IMR-90 (cell line): ENCODE results near the gene SAMD10. TPM values are rescaled to one million over a fixed set of nuclear protein-coding genes. Genes with fewer than 3 reads are reported as not detected.

Experiments
- ATAC-seq: fragments of 200-7000 bp; cut with Tn5 transposase; 2 replicates; pipeline ENCODE4 v1.9.1; 2020; ENCODE audit warnings: low read depth, mild to moderate bottlenecking, moderate library complexity
- BruUV-seq: library from RNA; stranded (reverse); fragments of 400-500 nt; replicated peaks from 2 replicates; lab custom pipeline; 2021; lab: Mats Ljungman, UMichigan
- CTCF ChIA-PET: fragments of 300-600 bp; formaldehyde crosslinking; extraction: SDS; loops from one replicate; lab custom pipeline; 2021; ENCODE audit warnings: antibody characterized with exemption; lab: Yijun Ruan, JAX
- POLR2A ChIA-PET: fragments of 300-600 bp; sonication (Branson Sonifier 250); formaldehyde crosslinking; loops from one replicate; lab custom pipeline; 2022; ENCODE audit warnings: antibody characterized with exemption; ENCODE audit not compliant: unreplicated experiment; lab: Charles Lee
- DNase-seq: peaks from one replicate; pipeline ENCODE4 v3.0.0; 2013
- H2AFZ ChIP-seq: replicated peaks from 2 replicates; pipeline ENCODE3; 2013; ENCODE audit warnings: low read length, mild to moderate bottlenecking; ENCODE audit not compliant: poor library complexity
- H2AK5ac ChIP-seq: 2 replicates; pipeline ENCODE4 v1.6.1; 2013; ENCODE audit warnings: low read depth, low read length, inconsistent platforms
- H2AK9ac ChIP-seq: replicated peaks from 2 replicates; pipeline ENCODE3; 2013; ENCODE audit warnings: mild to moderate bottlenecking, low read depth, low read length, moderate library complexity; ENCODE audit not compliant: poor library complexity
- H2BK120ac ChIP-seq: 2 replicates; pipeline ENCODE4 v1.6.1; 2013; ENCODE audit warnings: low read depth, low read length, inconsistent platforms
- H2BK15ac ChIP-seq: 3 replicates; pipeline ENCODE4 v1.6.1; 2013; ENCODE audit warnings: low read depth, low read length, inconsistent platforms
- H2BK20ac ChIP-seq: 2 replicates; pipeline ENCODE4 v1.6.1; 2013; ENCODE audit warnings: low read depth, mild to moderate bottlenecking, inconsistent platforms, low read length, moderate library complexity
- H2BK5ac ChIP-seq: 2 replicates; pipeline ENCODE4 v1.6.1; 2013; ENCODE audit warnings: mild to moderate bottlenecking, low read depth, low read length, inconsistent platforms; ENCODE audit not compliant: poor library complexity, severe bottlenecking
- H3K14ac ChIP-seq: replicated peaks from 2 replicates; pipeline ENCODE4 v1.6.1; 2013; ENCODE audit warnings: low read depth, low read length, inconsistent platforms
- H3K18ac ChIP-seq: 2 replicates; pipeline ENCODE4 v1.6.1; 2013; ENCODE audit warnings: low read depth, low read length, control low read depth
- H3K23ac ChIP-seq: 2 replicates; pipeline ENCODE4 v1.6.1; 2013; ENCODE audit warnings: low read depth, low read length, inconsistent platforms
- H3K27ac ChIP-seq: 2 replicates; pipeline ENCODE4 v1.5.1; 2013; ENCODE audit warnings: mild to moderate bottlenecking, control low read depth, low read length; ENCODE audit not compliant: insufficient read depth
- H3K27me3 ChIP-seq: 2 replicates; pipeline ENCODE4 v1.6.1; 2013; ENCODE audit warnings: low read length; ENCODE audit not compliant: control insufficient read depth, insufficient read depth
- H3K36me3 ChIP-seq: 2 replicates; pipeline ENCODE4 v1.6.1; 2013; ENCODE audit warnings: low read length, mixed read lengths; ENCODE audit not compliant: control insufficient read depth, insufficient read depth
- H3K4ac ChIP-seq: 2 replicates; pipeline ENCODE4 v1.6.1; 2013; ENCODE audit warnings: low read depth, low read length, inconsistent platforms
- H3K4me1 ChIP-seq: 2 replicates; pipeline ENCODE4 v1.6.1; 2013; ENCODE audit warnings: low read length, mixed read lengths; ENCODE audit not compliant: control insufficient read depth, insufficient read depth
- H3K4me2 ChIP-seq: 2 replicates; pipeline ENCODE4 v1.6.1; 2013; ENCODE audit warnings: low read depth, mild to moderate bottlenecking, control low read depth, low read length, moderate library complexity
- H3K4me3 ChIP-seq: 2 replicates; pipeline ENCODE4 v1.5.1; 2013; ENCODE audit warnings: low read depth, mild to moderate bottlenecking, control low read depth, low read length, moderate library complexity; ENCODE audit not compliant: insufficient read depth
- H3K56ac ChIP-seq: 2 replicates; pipeline ENCODE4 v1.6.1; 2013; ENCODE audit warnings: low read length, inconsistent platforms; ENCODE audit not compliant: insufficient read depth; ENCODE audit errors: extremely low read depth
- H3K79me1 ChIP-seq, 2 experiments: 2 replicates each; pipeline ENCODE4 v1.6.1; 2013; ENCODE audit warnings: low read length in 2 of 2, inconsistent platforms in 1 of 2, low read depth in 1 of 2
- H3K9ac ChIP-seq: 2 replicates; pipeline ENCODE4 v1.6.1; 2013; ENCODE audit warnings: low read depth, low read length, control low read depth
- H3K9me1 ChIP-seq: 2 replicates; pipeline ENCODE4 v1.6.1; 2013; ENCODE audit warnings: low read length, inconsistent platforms; ENCODE audit not compliant: insufficient read depth
- H3K9me3 ChIP-seq: 2 replicates; pipeline ENCODE4 v1.6.1; 2013; ENCODE audit warnings: low read length; ENCODE audit not compliant: control insufficient read depth, insufficient read depth
- H4K20me1 ChIP-seq: 2 replicates; pipeline ENCODE4 v1.6.1; 2013; ENCODE audit warnings: low read length, inconsistent platforms; ENCODE audit not compliant: insufficient read depth
- H4K5ac ChIP-seq: 2 replicates; pipeline ENCODE4 v1.6.1; 2013; ENCODE audit warnings: mild to moderate bottlenecking, low read depth, low read length, control low read depth
- H4K8ac ChIP-seq, 2 experiments: 2 replicates each; pipeline ENCODE4 v1.6.1; 2013; ENCODE audit warnings: low read depth in 2 of 2, low read length in 2 of 2, control low read depth in 1 of 2, inconsistent platforms in 1 of 2
- H4K91ac ChIP-seq: 2 replicates; pipeline ENCODE4 v1.6.1; 2013; ENCODE audit warnings: low read depth, low read length, inconsistent platforms; ENCODE audit not compliant: insufficient read depth
- BHLHE40 ChIP-seq: fragments of 150-350 bp; IDR thresholded peaks from 2 replicates; pipeline ENCODE4 v1.6.1; 2016; ENCODE audit warnings: mild to moderate bottlenecking, low read depth, low read length
- CEBPB ChIP-seq: IDR thresholded peaks from 2 replicates; pipeline ENCODE4 v1.6.1; 2012; ENCODE audit warnings: low read depth, low read length, improper control_type of control experiment
- CHD1 ChIP-seq: IDR thresholded peaks from 2 replicates; pipeline ENCODE4 v1.6.1; 2012; ENCODE audit warnings: low read depth, low read length, improper control_type of control experiment
- CTCF ChIP-seq: conservative IDR thresholded peaks from 2 replicates; pipeline ENCODE4 v1.5.1; 2012; ENCODE audit warnings: mild to moderate bottlenecking, low read depth, low read length, improper control_type of control experiment
- ELK1 ChIP-seq: fragments of 150-350 bp; IDR thresholded peaks from 2 replicates; pipeline ENCODE4 v1.6.1; 2016; ENCODE audit warnings: low read depth, mild to moderate bottlenecking, low read length, moderate library complexity, borderline replicate concordance
- FOS ChIP-seq: fragments of 150-350 bp; IDR thresholded peaks from 2 replicates; pipeline ENCODE4 v1.6.1; 2016; ENCODE audit warnings: low read depth, low read length
- MAFK ChIP-seq: IDR thresholded peaks from 2 replicates; pipeline ENCODE4 v1.6.1; 2012; ENCODE audit warnings: low read depth, low read length, improper control_type of control experiment
- MAZ ChIP-seq: IDR thresholded peaks from 2 replicates; pipeline ENCODE4 v1.6.1; 2012; ENCODE audit warnings: low read depth, mild to moderate bottlenecking, low read length, improper control_type of control experiment, moderate library complexity, borderline replicate concordance
- MXI1 ChIP-seq: IDR thresholded peaks from 2 replicates; pipeline ENCODE4 v1.6.1; 2012; ENCODE audit warnings: low read depth, mild to moderate bottlenecking, low read length, moderate library complexity, borderline replicate concordance
- NFE2L2 ChIP-seq: fragments of 150-350 bp; IDR thresholded peaks from 2 replicates; pipeline ENCODE4 v1.6.1; 2016; ENCODE audit warnings: low read depth, mild to moderate bottlenecking, low read length
- POLR2A ChIP-seq: IDR thresholded peaks from 2 replicates; pipeline ENCODE4 v1.6.1; 2012; ENCODE audit warnings: mild to moderate bottlenecking, low read depth, low read length
- RAD21 ChIP-seq: IDR thresholded peaks from 2 replicates; pipeline ENCODE4 v1.6.1; 2012; ENCODE audit warnings: low read length, improper control_type of control experiment
- RCOR1 ChIP-seq: IDR thresholded peaks from 2 replicates; pipeline ENCODE4 v1.6.1; 2012; ENCODE audit warnings: mild to moderate bottlenecking, low read length, improper control_type of control experiment; ENCODE audit not compliant: insufficient replicate concordance
- RFX5 ChIP-seq: IDR thresholded peaks from 2 replicates; pipeline ENCODE4 v1.8.0; 2012; ENCODE audit warnings: low read depth, mild to moderate bottlenecking, low read length, moderate library complexity
- SMC3 ChIP-seq: fragments of 150-350 bp; IDR thresholded peaks from 2 replicates; pipeline ENCODE4 v1.6.1; 2016; ENCODE audit warnings: low read depth, mild to moderate bottlenecking, antibody characterized with exemption, low read length, moderate library complexity
- USF2 ChIP-seq: fragments of 150-350 bp; IDR thresholded peaks from 2 replicates; pipeline ENCODE4 v1.6.1; 2017; ENCODE audit warnings: mild to moderate bottlenecking, antibody characterized with exemption, low read length, low read depth
- WGBS, 2 experiments: methylation state at CpG; one replicate each; pipeline versions ENCODE4 v1.1.5 to v1.1.7; 2013; ENCODE audit warnings: missing lambda C conversion rate in 2 of 2; ENCODE audit not compliant: insufficient read length in 1 of 2; ENCODE audit errors: extremely low coverage in 2 of 2; 5-methylcytosine and 5-hydroxymethylcytosine counted together
- dilution Hi-C: fragments of 300-500 bp; cut with HindIII; formaldehyde crosslinking; loops from one replicate; pipeline ENCODE4 v1.14.3; 2018; ENCODE audit warnings: low sequenced_read_pairs; ENCODE audit not compliant: unreplicated experiment
- in situ Hi-C: fragments of 300-500 bp; cut with MboI; formaldehyde crosslinking; loops from 3 replicates; pipeline ENCODE4 v1.14.3; 2019; ENCODE audit warnings: low sequenced_read_pairs, inconsistent platforms, mixed read lengths
- intact Hi-C: fragments of 100-400 bp; cut with micrococcal nuclease; formaldehyde crosslinking; loops from 2 replicates; pipeline ENCODE4 v1.10.0; 2022
- polyA plus RNA-seq, 3 experiments: library from polyadenylated mRNA; depleted of rRNA; stranded (reverse); fragments of >200 nt; gene quantifications; 2 replicates each; pipeline ENCODE4 v1.2.3, GENCODE V29; 2012; ENCODE audit warnings: low replicate concordance in 1 of 3
- total RNA-seq: library from RNA; depleted of rRNA; stranded (reverse); fragments of >200 nt; gene quantifications from 2 replicates; pipeline ENCODE4 v1.2.3, GENCODE V29; 2012

SAMD10 gene
- total and polyA plus RNA-seq, 2 of the 4 experiments (the other 2 are of a cell fraction), result 0.54 to 4.1 TPM

- TF ChIP-seq RFX5, result no peak
- no peak for TF ChIP-seq ELK1
- no peak for TF ChIP-seq POLR2A
- no peak for TF ChIP-seq RCOR1
- TF ChIP-seq CEBPB, result no peak
- no peak for TF ChIP-seq MAZ
- no peak for TF ChIP-seq CHD1
- TF ChIP-seq MAFK, result no peak
- TF ChIP-seq MXI1, result no peak
- TF ChIP-seq NFE2L2, result no peak
- no peak for TF ChIP-seq BHLHE40
- no peak for TF ChIP-seq USF2
- TF ChIP-seq SMC3, result no peak
- no peak for TF ChIP-seq FOS
- no peak for TF ChIP-seq CTCF
- no peak for TF ChIP-seq RAD21
- Histone ChIP-seq H4K91ac (no peak overlapping the region), H3K4ac (no peak overlapping the region), H4K20me1 (no peaks in the 10 kb centered on the region; the same call in 1 of the 2 replicates), H3K9ac (no peak overlapping the region), H3K4me2 (no peak overlapping the region), H2BK5ac (no peak overlapping the region), H3K9me3 (no peaks in the 10 kb centered on the region), H3K79me1 (peaks cover 12 to 25% of the 10 kb centered on the region in 2 experiments), H4K5ac (no peak overlapping the region), H3K9me1 (peaks cover 3% of the 10 kb centered on the region; the same call in 1 of the 2 replicates), H4K8ac (no peak overlapping the region), H3K56ac (no peak overlapping the region), H2AFZ (no peak overlapping the region), H3K4me1 (peaks cover 4% of the 10 kb centered on the region), H3K14ac (no peak overlapping the region), H2BK15ac (no peak overlapping the region), H2BK120ac (no peak overlapping the region), H3K36me3 (peaks cover 59% of the 10 kb centered on the region), H2BK20ac (no peak overlapping the region), H3K18ac (no peak overlapping the region), H2AK9ac (no peak overlapping the region), H3K27me3 (no peaks in the 10 kb centered on the region), H3K4me3 (no peak overlapping the region), H3K23ac (no peak overlapping the region), H2AK5ac (no peak overlapping the region), H3K27ac (no peak overlapping the region)
- ATAC-seq (no peak), DNase-seq (no peak)
- ChIA-PET CTCF (no interaction called here), POLR2A (no interaction called here)
- no TSS peak for BruUV-seq
- dilution Hi-C loops, result no loop called here
- 100% methylated on average over 4 of the region's 16 CpGs; no CpG with 5 or more reads in 1 of the 2 experiments for WGBS, 2 experiments
- intact Hi-C loops, result no loop called here
- in situ Hi-C loops, result no loop called here
These were observed 15.0 kb downstream of the SAMD10 start for GRCh38 chr20:63964412-63964811.
